AG20443 (cell line): ENCODE data around the gene TMEM121.

ENCODE experiments used
- DNase-seq: peaks from one replicate; pipeline ENCODE4 v3.0.0; 2012; ENCODE audit warnings: low spot score, mixed read lengths

Gene TMEM121

DNA sequence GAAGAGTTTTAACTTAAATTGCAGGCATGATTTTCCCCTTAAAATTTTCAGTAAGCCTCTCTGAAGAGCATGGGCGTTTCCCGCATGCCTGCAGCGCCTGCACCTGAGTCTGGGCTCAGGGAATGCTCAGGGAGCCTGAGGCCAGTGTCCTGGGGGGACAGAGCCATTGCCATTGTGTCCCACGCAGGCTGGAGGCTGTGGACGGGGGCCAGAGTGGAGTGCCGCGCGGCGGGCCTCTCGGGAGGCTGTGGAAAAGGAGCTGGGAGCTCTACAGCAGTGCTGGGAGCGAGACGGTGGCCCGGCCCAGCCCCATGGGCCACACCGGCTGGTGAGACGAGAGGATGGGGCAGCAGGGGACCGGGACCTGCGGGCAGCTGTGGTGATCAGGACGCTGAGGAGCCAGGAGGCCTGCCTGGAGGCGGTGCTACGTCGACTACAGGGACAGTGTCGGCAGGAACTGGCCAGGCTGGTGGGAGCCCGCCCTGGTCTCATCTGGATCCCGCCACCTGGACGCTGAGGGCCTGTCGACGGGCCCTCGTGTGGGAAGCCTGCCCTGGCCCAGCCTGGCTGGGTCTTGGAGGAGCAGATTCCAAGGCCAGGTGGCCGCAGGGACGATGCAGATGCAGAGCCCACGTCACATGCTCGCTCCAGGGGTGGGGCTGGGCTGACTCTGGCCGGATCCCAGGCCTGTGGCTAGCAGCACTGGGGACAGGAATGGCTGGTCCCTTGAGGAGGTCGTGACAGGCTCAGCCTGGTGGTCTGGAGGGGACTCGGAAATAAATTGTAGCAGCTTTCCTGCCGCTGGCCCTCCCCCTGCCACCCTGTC, 27.7 kb upstream of the TMEM121 start:
- no peak for DNase-seq

DNA sequence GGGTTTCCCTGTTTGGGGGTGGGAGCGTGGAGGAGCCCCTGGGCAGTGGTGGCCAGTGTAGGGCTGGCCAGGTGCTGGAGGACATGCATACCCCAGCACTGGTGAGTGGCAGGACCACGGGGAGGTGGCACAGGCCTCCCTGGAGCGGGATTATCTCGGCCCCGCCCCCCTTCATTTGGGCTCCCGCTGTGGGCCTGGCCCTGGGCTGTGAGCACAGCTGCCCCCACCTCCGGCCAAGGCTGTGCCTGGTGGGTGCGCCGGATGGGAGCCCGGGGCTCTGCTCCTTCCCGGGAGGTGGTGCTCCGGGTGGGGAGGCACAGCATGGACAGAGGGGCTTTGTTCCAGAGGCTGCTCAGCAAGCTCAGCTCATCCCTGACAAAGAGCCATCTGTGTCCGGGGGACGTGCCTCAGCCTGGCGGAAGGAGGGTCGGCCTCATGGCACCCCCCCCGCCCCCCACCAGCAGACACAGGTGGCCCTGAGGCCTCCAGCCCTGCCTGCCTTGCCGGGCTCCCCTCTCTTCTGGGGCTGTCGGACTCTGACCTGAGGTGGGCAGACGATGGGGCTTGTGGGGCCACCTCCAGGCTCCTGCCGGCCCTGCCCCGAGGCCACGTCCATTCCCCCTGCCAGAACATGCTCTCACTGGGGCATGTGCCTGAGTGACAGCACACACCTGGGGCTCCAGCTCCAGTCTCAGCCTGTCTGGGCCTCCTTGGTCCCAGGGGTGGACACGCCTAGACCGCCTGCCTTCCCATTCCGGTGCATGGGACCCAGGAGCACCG, 26.9 kb upstream of the TMEM121 start:
- DNase-seq, result no peak

DNA sequence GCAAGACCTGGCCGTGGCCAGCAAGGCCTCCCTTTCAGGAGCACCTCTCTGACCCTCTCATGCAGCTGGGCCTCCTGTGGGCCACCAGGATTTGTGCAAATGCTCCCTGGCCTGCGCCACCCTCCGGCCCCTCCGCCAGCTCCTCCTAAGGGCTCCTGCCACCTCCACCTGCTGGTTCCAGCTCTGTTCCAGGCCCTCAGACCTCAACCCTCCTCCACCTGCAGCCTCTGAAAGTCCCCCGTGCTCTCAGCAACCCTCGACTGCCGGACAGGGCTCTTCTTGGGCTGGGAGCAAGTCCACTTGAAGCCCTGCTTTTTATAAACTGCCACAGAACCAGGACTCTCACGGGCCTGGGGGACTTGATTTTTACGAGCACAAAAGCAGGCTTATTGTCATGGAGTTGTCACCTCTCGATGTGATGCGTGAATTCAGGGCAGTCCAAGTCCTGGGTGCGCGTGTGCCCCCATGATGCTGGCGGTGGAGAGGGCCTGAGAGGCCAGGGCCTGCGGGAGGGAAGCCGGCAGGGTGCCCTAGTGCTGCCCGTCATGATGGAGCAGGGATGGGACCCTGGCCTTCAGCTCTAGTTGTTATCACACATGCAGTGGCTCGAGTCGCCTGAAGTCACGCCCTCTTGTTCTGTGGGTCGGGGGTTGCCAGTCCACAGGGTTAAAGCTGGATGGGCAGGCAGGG, 26.2 kb upstream of the TMEM121 start:
- no peak for DNase-seq

DNA sequence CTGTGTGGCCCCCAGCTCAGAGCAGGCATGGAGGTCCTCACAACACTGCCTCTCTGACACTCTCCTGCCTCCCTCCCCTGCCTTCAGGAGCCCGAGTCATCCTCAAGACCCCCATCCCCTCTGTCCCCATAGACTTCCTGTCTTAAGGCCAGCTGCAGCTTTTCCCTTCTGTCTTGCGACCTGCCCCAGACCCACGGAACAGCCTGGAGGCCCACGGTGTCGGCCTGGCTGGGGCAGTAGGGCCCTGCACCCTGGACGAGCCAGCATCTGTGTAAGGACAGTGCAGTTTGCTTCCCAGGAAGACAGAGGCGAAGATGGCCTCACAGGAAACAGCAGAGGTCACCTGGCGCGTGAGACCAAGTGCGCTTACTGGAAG, 25.7 kb upstream of the TMEM121 start:
- DNase-seq, result no peak

DNA sequence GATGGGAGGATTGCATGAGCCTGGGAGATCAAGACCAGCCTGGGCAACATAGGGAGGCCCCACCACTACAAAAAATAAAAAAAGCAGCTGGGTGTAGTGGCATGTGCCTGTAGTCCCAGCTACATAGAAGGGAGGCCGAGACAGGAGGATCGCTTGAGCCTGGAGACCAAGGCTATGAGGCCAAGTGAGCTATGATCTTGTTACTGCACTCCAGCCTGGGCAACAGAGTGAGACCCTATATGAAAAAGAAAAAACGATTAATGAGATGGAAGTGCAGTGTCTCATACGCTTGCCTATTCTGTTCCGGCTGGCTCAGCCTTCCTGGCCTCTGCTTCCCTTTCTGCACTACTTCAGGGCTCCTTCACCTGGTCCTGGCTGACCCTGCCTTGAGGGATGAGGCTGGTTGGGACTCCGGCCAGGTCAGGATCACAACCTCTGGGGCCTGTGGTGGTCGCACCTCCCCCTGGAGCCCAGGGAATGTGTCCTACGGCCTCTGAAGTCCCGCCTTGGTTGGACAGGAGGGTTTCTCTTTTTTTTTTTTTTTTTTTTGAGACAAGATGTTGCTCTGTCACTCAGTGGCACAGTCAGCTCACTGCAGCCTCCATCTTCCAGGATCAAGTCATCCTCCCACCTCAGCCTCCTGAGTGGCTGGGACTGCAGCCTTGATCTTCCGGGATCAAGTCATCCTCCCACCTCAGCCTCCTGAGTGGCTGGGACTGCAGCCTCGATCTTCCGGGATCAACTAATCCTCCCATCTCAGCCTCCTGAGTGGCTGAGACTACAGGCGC, 24.7 kb upstream of the TMEM121 start:
- DNase-seq, result no peak

DNA sequence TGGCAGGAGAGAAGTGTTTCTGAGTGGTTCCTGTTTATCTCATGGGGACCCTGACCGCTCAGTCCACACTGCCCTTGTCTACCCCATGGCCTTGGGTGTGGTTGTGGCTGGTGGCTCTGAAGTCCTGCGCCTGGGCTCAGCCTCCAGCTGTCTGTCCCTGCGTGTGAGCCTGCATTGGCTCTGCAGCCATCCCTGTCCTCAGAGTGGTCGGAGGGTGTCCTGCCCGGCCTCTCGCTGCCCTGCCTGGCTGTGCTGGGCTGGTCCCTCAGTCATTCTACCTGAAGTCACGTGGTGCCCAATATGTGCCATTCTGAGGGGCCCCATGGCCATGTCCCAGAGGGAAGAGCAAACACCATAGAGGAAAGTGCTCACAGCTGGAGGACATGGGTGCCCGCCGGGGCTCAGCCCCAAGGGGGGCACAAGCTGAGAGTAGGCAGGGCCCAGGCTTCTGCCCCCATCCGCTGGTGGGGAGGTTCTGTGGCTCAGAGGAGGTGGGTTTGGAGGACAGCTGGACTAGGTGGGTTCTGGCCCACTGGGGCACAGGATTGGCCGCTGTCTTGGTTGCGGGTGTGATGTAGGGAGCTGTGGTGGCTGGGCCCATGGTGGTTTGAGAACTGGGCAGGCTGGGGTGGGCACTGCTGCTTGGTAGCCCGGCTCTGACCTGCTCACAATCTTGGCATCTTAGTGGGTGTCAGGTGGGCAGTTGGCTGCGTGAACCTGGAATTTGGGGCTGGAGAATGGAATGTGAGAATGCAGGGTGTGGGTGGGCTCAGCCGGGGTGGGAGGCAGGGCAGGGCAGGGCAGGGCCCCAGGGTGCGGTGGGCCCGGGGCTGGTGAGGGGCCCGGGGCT, 23.7 kb upstream of the TMEM121 start:
- DNase-seq, result no peak

DNA sequence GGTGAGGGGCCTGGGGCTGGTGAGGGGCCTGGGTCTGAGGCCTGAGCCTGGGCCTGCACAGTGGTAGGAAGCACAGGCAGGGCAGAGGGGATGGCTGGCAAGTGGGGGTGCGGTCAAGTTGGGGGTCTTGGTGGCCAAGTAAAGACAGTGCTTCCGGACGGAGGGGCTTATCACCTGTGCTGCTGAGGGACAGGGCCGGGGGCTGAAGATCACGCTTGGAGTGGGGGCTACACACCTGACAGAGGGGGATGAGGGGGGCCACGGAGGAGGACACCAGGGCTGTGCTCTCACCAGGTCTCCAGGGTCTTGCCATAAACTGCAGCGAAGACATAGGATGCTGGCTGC, 23.1 kb upstream of the TMEM121 start:
- no peak for DNase-seq

DNA sequence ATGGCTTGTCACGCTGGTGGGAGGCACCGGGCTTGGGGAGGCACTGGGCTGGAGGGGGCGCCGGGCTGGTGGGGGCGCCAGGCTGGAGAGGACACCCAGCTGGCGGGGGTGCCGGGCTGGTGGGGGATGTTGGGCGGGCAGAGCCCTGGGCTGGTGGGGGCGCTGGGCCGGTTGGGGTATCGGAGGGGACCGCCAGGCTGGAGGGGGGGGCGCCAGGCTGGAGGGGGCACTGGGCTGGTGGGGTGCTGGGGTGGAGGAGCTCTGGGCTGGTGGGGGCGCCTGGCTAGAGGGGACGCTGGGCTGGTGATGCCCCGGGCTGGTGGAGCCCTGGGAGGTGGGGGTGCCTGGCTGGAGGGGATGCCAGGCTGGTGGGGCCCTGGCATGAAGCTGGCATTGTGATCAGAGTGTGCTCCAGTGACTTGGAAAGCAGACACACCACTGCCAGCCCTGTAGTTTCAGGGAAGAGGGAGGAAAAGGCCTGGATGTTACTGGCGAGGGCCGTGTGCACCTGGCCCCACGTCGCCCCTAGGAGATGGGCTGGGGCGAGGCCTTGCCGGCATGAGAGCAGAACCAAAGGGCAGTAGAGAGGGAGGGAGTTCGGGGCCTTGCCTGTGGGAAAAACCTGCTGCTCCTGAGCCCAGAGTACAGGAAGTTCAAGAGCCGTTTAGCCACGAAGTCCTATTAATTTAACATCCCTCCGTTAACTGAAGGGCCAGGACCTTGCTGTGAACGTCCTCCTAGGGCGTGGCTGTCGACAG, 22.3 kb upstream of the TMEM121 start:
- DNase-seq, result no peak

DNA sequence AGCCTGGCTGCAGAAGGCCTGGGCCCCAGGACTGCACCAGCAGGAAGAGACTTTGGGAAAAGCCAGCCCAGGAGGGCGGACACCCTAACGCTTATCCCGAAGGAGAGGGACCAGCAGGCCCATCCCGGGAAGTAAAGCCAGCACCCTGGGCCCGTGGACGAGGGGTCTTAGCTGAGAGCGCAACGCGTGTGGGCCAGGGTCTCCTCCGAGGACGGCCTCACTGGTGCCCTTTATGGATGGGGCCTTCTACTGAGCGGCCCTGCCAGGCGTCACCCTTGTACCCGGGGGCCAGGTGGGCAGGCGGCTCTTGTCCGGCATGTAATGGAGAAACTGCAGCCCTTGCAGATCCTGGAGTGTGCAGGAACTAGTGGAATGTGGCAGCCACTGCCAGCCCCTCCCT, 21.3 kb upstream of the TMEM121 start:
- no peak for DNase-seq

DNA sequence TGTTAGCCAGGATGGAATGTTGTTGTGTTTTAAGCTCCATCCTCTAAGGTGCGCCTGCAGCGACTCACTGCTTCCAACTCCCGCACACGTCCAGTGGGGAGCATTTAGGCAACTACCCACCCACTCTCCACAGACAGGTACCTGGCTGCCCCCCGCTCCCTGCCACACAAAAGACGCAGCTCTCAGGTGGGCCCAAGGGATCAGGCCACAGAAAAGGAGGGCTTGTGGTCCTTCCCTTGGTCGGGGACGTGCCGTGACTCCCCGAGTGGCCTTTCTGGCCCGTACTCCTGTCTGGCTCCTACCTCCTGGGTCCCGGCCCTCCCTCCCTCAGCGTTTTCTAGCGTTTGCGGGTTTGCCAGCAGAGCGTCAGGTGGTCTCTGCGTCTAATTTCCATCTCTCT, 19.1 kb upstream of the TMEM121 start:
- DNase-seq, result no peak

DNA sequence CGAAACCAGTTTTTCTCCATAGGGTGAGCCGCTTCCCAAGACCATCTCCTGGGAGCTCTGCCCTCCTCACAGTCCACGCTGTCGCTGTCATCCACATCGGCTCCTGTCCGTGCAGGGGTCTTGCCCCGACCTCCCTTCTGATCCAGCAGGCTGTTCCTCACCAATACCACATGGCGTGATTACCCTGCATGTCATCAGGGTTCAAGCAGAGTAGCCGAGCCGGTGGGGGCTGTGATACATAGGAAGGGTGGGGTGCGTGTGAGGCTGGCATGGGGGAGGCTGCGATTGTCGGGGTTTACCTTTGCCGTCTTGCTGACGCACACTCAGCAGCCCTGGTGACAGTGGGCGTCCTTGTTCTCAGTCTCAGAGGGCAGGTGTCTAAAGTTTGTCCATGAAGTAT, 18.3 kb upstream of the TMEM121 start:
- DNase-seq, result no peak

DNA sequence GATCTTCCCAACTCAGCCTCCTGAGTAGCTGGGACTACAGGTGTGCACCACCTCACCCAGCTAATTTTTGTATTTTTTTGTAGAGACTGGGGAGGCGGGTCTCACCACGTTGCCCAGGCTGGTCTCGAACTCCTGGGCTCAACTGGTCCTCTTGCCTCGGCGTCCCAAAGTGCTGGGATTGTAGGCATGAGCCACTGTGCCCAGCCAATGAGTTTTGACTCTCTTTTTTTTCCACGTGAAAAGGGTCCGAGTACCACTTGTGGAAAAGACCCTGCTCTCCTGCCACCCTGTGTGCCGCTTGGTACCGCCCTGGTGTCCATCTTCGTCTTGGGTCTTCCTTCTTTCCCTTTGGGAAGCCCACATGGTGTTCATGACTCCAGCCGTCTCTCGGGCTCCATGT, 17.8 kb upstream of the TMEM121 start:
- no peak for DNase-seq

DNA sequence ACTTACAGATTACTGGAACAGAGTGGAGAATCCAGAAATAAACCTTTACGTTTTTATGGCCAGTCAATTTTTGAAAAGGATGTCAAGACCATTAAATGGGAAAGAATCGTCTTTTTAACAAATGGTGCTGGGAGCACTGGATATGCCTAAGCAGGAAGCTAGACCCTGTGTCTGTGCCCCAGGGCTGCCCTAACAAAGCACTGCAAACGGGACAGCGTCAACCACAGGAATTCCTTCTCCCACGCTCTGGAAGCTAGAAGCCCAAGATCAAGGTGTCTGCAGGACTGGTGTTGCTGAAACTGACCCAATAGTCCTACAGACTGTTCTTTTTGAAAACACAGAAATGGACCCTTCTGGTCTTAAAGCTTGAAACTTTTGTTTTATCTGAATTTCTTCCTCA, 9.3 kb upstream of the TMEM121 start:
- no peak for DNase-seq

DNA sequence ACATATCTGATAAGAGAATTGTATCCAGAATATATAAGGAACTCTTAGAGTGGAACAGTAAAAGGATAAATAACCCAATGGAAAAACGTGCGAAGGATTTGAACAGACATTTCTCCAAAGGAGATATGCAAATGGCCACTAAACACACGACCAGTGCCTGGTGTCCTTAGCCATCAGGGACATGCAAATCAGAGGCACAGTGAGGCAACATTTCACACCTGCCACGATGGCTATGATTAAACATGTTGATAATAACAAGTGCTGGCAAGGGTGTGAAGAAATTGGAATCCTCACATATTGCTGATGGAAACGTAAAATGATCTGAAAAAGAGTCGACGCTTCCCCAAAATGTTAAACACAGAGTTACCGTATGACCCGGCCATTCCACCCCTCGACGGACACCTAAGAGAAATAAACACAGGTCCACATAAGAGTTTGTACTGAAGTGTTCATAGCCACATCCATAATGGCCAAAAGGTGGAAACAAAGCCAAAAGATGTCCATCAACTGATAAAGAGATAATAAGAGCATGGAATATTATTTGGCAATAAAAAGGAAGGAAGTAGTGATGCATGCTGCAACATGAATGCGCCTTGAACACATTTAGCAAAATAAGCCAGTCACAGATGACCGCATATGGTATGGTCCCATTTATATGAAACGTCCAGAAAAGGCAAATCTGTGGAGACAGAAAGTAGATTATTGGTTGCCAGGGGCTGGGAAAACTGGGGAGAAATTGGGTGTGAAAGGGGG, 6.3 kb upstream of the TMEM121 start:
- DNase-seq, result no peak

DNA sequence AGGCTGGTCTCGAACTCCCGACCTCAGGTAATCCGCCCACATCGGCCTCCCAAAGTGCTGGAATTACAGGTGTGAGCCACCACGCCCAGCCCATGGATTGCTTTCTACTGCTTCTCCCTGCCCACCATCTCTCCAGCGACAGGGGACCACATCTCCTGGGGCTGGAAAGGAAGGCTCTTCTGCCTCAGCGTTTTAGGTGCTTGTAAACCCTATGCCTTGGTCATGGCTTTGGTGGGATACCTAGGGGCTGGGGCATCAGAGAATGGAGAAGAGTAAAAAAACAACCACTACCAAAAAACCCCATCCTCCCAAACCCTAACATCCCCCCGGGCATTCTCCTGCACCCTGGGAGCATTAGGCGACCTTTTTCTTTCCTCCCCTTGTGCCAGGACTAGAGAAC, 1.1 kb upstream of the TMEM121 start:
- DNase-seq, result no peak

DNA sequence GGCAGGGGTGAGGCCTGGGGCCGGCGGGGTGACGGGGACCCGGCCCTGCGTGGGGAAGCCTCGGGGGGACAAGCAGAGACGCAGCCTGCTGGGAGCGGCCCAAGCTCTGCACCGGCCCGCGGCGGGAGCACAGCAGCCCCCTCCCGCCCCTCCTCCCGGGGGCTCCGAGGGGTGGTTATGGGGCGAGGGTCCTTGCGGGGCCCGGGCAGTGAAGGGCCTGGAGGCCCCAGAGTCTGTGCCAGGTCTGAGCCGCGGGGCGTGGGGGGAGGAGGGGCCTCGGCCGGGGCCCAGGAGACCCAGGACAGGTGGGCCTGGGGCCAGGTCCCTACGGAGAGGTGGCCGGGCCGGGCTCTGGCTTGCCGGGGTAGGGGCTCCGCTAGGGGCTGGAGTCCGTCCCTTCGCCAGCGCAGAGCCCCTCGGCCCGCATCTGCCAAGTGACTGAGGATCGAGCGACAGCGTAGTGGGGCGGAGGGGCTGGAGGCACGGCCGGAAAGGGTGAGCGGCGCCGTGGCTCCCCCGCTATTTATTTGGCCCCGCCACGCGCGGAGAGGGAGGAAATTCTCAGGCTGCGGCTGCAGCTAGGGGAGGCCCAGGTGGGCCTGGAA, 495 bp downstream of the TMEM121 start:
- no peak for DNase-seq

DNA sequence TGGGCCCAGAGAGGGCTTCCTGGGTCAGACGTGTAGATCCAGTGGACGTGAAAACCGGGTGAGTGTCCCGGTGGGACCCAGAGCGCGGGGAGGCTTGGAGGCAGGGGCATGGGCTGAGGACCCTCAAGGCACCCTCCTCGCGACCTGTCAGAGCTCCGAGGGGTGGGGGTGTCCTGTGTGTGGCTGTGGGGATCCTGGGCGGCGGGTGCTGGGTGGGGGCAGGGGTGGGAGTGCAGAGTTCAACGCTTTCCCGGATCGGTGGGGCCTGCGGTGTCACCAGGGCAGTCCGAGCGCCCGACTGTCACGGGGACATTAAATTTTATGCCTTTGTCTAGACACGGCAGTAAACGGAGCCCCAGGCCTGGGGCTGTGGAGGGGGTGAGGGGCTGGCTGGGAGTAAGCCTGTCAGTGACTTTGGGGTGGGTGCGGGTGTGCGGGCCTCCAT, 1.0 kb downstream of the TMEM121 start:
- no peak for DNase-seq

DNA sequence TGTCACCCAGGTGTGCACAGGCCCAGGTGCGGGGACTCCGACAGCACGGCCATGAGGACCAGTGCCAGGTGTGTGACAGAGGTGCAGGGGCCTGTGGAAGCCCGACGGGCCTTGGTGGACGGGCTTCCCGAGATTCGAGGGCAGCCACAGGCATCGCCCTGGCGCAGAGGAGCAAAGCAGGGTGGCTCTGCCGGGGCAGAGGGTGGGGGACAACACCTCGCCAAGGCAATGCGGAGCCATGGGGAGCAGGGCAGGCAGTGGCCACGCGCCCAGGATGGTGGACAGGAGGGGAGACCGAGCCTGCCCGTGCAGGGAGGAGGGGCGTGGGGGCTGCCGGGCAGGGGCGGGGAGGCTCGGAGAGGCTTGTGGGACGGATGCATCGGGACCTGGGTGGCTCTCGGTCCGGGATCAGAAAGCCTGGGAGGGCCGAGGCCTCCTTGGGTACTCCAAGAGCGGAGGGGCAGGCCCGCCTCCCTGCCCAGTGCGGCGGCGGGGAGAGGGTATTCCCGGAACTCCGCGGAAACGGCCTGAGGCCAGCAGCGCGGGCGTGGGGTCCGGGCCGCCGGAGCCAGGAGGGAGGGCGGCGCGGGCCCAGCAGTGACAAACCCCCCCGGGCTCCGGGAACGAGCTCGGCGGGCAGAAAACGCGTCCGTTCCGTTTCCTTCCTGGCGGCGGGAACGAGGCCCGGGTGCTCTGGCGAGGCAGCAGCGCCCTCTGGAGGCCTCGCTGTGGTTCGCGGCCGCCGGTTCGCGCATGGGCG, 1.6 kb downstream of the TMEM121 start:
- DNase-seq, result peak; percentile 98
